ENCODE results near the gene HOXB3.

HOXB3 gene

GRCh38 chr17:48586355-48587258 lies 3.4 kb downstream of the HOXB3 start:
- no peak for DNase-seq (ENCODE audit: low spot score)

- no peak for DNase-seq (ENCODE audit: low spot score)
These were observed 5.8 kb downstream of the HOXB3 start for GRCh38 chr17:48584223-48584741.

GRCh38 chr17:48583708-48584222 lies 6.3 kb downstream of the HOXB3 start:
- no peak for DNase-seq (ENCODE audit: low spot score)

GRCh38 chr17:48582750-48583069 lies 7.3 kb downstream of the HOXB3 start:
- no peak for DNase-seq (ENCODE audit: low spot score)

GRCh38 chr17:48579760-48580554 lies 10.1 kb downstream of the HOXB3 start:
- no peak for DNase-seq (ENCODE audit: low spot score)

GRCh38 chr17:48579471-48579759 lies 10.6 kb downstream of the HOXB3 start:
- no peak for DNase-seq (ENCODE audit: low spot score)

GRCh38 chr17:48578616-48579470 lies 11.2 kb downstream of the HOXB3 start:
- no peak for DNase-seq (ENCODE audit: low spot score)

GRCh38 chr17:48577946-48578615 lies 12.0 kb downstream of the HOXB3 start, which contains the start of gene HOXB4:
Gene HOXB4, minus strand, starts transcription at chr17:48578350. Its CDS starts 31 bp downstream, at chr17:48578319.
- DNase-seq (ENCODE audit: low spot score): no peak

GRCh38 chr17:48577330-48577945 lies 12.6 kb downstream of the HOXB3 start:
- no peak for DNase-seq (ENCODE audit: low spot score)

GRCh38 chr17:48576479-48577309 lies 13.3 kb downstream of the HOXB3 start:
- no peak for DNase-seq (ENCODE audit: low spot score)

GRCh38 chr17:48575673-48576478 lies 14.2 kb downstream of the HOXB3 start:
- DNase-seq (ENCODE audit: low spot score): no peak

GRCh38 chr17:48575066-48575582 lies 14.9 kb downstream of the HOXB3 start:
- no peak for DNase-seq (ENCODE audit: low spot score)

- no peak for DNase-seq (ENCODE audit: low spot score)
These were observed 15.5 kb downstream of the HOXB3 start for GRCh38 chr17:48574505-48575065.

- no peak for DNase-seq (ENCODE audit: low spot score)
These were observed 18.1 kb downstream of the HOXB3 start for GRCh38 chr17:48571826-48572417.

GRCh38 chr17:48571024-48571818 lies 18.8 kb downstream of the HOXB3 start:
- no peak for DNase-seq (ENCODE audit: low spot score)

GRCh38 chr17:48570325-48571023 lies 19.6 kb downstream of the HOXB3 start:
- no peak for DNase-seq (ENCODE audit: low spot score)

Data from iPS-NIHi11 (cell line).